HG02884 (cell line): Measurements from ENCODE around the gene BCL7B.
"Not testable (repeated sequence)": the region's sequence is repeated elsewhere in the genome, so short reads cannot be mapped to it uniquely, and the experiment has no call there.

Experiments used
- ATAC-seq: cut with Tn5 transposase; IDR thresholded peaks from one replicate; pipeline ENCODE4 v1.9.1; 2021; ENCODE audit warnings: mild to moderate bottlenecking, moderate library complexity; ENCODE audit not compliant: unreplicated experiment

BCL7B gene

DNA sequence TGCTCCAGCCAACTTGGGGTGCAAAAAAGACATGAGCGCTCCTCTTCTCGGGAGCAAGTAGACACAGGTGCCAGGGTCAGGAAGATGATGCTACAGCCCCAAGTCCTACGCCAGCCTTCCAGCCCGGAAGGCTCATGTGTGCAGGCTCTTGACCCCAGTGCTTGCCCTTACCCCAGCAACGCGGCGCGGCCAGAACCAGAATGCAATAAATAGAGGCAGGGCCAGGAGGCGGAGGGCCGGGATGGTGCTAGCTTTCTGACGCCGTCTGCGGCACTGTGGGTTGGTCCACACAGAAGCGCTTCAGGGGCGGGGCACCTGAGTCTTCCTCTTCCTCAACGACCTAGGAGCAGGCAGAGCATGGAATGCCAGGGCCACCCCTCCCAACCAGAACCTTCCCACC is 20.4 kb downstream of the BCL7B start:
- ATAC-seq, result no peak

DNA sequence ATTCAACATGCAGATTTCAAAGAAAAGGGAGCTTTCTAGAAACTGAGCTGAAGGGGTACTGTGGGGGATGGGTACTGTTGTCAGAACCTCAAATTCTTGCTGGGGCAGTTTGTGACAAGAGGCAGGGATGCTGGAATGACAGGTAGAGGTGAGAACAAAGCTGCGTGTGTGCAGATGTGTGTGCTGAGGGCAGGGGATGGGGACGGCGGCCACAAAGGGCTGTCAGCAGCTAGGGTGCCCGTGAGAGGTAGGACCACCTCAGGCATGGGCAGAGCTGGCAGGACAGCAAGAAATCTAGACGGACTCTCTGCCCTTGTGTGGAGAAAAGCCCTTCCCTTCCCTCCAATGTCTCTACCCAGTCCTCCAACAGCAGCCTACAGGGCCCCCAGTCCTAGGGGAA is 21.0 kb downstream of the BCL7B start:
- ATAC-seq, result no peak

DNA sequence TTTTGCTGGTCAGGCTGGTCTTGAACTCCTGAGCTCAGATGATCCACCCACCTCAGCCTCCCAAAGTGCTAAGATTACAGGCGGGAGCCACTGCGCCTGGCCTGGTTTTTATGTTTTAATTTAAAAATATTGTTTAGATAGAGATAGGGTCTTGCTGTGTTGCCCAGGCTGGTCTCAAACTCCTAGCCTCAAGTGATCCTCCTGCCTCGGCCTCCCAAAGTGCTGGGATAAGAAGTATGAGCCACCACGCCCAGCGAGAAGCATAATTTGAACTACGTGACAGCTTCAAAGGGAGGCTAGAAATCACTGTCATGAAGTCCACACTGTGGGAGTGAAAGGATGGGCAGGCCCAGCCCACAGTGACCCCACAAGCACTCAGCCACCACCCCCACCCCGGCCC is 21.6 kb downstream of the BCL7B start:
- not testable (repeated sequence) for ATAC-seq

DNA sequence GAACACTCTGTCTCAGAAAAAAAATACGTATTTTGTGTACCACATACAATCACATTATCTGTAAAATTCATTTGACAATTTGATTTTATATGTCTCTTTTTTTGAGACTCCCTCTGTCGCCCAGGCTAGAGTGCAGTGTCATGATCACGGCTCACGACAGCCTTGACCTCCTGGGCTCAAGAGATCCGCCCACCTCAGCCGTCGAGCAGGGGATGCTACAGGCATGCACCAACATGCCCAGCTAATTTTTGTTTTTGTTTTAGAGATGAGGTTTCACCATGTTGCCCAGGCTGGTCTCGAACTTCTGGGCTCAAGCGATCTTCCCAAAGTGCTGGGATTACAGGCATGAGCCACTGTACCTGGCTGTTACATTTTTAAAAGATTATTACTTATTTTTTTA is 23.7 kb downstream of the BCL7B start:
- ATAC-seq, result no peak

DNA sequence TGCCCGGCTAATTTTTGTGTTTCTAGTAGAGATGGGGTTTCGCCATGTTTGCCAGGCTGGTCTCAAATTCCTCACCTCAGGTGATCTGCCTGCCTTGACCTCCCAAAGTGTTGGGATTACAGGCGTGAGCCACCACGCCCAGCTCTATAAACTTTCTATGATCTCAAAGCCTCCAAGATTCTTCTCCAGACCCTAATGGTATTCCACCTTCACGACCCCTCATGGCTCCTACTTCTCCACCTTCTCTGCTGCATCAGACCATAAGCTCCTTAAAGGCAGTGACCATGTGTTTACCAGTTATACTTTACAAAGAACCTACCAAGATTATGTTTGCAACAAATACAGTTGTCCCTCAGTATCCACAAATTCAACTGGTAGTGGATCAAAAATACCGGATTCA is 25.3 kb downstream of the BCL7B start:
- ATAC-seq, result no peak

DNA sequence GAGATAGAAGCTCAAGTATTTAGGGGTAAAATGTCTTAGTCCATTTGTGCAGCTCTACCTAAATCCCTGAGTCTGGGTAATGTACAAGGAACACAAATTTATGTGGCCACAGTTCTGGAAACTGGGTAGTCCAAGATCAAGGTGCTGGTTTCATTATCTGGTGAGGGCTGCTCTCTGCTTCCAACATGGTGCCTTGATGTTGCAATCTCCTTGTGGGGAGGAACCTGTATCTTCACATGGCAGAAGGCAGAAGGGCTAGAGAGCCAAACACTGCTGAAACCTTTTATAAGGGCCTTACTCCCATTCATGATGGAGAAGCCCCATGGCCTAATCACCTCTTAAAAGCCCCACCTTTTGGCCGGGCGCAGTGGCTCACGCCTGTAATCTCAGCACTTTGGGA is 26.7 kb downstream of the BCL7B start:
- ATAC-seq, result no peak

DNA sequence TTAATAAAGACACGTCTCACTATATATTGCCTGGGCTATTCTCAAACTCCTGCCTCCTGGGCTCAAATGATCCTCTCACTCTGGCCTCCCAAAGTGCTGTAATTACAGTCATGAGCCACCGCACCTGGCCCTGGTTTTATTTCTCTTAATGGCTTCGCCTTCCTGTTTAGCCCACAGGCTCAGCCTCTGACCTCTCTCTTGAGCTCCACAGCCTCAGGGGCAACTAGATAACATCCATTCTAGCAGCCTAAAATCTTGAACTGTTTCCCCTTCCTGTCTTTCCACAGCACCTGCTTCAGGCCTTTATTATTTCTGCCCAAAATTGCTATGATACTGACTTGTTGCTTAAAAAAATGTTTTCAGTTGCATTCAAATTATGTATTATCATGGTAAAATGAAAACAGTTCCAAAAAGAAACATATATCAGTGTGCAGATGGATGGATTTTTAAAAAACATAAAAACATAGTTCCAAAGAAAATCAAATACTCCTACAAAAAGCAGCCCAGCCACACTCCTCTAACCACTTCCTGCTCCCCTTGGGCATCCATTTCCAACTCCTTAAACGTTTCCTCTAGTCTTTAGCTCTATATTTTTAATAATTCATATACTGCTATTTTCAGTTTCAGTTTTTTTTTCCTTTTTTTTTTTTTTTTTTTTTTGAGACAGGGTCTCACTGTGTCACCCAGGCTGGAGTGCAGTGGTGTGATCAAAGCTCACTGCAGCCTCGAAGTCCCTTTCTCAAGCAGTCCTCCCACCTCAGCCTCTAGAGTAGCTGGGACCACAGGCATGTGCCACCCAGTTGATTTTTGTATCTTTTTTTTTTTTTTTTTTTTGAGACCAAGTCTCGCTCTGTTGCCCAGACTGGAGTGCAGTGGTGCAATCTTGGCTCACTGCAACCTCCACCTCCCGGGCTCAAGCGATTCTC is 30.3 kb downstream of the BCL7B start:
- no peak for ATAC-seq

DNA sequence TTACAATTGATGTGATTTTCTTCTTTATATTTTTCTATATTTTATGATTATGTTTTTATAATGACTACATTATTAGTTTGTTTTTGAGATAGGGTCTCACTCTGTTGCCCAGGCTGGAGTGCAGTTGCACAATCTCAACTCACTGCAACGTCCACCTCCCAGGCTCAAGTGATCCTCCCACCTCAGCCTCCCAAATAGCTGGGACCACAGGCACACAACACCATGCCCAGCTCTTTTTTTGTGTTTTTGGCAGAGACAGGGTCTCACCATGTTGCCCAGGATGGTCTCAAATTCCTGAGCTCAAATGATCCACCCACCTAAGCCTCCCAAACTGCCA is 31.4 kb downstream of the BCL7B start:
- not testable (repeated sequence) for ATAC-seq

DNA sequence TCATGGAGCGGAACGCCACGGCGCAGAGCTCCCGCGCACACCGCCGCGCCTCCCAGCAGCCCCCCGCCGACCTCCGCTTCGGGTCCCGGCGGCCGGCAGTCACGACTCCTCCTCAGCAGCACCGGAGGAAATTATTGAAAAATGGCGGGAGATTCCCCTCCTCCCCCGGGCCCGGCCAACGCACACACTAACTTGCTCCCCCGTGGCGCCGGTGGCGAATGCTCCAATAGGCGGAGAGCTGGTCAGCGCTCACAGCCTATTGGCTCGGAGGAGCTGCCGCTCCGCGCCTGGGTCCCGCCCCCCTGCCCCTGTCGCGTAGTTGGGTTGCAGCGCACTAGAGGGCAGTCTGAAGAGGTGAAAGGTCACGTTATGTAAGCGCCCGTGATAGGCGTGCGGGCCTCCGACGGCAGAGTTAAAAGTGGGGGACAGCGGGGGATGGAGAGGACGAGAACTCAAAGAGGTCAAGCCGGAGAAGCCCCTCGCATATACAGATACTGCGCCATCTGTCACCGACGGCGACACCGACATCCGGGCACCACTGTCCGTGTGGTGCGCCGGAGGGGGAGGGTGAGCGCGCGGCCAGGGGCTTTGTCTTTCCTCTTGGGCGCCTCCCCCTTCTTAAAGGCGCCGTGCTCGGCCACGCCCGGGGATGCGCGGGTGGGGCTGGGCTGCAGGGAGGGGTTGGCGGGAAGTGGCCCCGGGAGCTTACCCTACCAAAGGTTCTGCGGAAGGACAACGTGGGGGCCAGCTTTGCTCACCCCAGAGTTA is 35.2 kb downstream of the BCL7B start, which contains the start of gene BAZ1B:
Gene BAZ1B, minus strand, starts transcription at position 189 of the 768 bp plus-strand sequence. CDS start 360 bp downstream, outside the sequence.
- ATAC-seq, result peak; percentile 80

DNA sequence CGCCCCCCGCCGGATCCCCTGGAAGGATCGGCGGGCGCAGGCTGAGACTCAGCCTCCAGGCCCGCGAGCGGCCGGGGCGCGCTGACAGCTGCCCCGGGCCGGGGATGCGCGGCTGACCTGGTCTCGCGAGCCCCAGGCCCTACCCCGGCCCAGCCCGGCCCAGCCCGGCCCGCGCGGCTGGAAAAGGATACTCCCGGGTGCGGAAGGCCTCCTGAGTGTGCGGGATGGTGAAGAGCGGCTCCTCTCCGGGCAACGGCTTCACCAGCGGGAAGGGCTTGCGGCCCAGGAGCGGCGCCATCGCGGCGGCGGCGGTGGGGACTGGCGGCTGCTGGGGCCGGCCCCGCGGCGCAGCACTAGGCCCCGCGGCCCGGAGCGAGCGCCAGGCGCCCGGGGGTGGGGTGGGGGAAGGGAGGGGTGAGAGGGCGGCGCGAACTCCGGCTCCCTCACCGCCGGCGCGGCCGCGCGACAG is 35.8 kb downstream of the BCL7B start:
- peak; percentile 32 for ATAC-seq

DNA sequence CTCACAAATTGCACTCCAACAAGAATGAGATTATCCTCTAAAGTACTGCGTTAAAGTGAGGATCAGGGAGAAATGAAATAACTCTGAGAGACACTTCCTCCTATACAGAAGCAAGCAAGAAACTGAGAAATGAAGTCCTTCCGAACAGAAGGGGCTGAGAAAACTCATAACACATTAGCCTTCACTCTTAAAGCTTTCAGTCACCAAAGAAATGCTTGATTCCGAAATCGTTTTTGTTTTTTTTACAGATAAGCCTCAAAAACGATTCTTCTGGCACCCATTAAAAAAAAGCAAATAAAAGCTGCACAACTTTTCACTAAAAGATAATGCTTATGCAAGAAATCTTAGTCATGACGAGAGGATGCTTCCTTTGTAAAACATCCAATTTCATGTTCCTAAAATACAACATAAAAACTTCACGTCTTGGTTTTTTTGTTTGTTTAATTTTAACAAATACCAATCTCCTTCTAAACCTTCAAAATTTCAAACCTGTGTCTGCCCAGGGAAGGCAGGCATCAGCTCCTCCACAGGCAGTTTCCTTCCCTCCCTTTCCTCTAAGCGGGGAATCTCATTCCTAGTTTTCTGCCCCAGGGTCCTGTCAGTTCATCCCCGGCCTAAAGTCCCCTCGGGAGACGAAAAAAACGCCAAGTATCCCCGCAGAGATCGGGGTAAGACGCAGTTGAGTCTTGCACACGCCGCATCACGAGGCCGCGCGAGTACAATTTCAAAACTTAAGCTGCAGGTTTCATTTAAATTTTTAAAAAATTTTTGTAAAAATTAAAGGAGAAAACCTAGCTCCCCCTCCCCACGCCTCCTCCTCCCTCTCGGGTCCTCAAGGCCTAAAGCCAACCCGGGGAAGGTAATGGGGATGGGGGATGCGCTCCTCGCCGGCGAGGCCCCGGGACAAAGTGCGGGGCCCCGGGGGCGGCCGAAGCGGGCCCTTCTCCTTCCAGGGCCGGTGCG is 36.5 kb downstream of the BCL7B start:
- ATAC-seq, result no peak

DNA sequence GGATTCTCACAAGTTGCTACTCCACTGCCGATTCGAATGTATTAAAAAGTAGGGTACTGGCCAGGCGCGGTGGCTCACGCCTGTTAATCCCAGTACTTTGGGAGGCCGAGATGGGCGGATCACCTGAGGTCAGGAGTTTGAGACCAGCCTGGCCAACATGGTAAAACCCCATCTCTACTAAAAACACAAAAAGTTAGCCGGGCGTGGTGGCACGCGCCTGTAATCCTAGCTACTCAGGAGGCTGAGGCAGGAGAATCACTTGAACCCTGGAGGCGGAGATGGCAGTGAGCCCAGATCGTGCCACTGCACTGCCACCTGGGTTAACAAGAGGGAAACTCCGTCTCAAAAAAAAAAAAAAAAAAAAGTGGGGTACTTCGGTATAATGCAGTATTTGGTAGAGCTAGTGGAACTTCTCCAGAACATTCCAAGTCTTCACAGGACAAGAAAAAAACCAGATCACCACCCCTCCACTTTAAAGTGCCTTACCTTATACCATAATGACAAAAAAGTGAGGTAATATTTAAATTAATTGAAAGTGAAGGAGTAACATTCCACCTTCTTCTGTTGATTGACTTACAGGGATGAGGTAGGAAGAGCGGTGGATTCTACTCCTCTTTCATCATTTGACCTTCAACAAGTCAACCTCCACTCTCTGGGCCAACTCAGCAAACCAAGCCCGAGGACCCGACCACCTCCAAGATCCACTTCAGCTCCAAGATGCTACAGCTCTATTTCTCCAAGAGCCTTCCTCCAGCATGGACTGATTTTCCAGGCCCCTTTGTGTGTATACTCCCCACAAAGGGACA is 37.4 kb downstream of the BCL7B start:
- no peak for ATAC-seq

DNA sequence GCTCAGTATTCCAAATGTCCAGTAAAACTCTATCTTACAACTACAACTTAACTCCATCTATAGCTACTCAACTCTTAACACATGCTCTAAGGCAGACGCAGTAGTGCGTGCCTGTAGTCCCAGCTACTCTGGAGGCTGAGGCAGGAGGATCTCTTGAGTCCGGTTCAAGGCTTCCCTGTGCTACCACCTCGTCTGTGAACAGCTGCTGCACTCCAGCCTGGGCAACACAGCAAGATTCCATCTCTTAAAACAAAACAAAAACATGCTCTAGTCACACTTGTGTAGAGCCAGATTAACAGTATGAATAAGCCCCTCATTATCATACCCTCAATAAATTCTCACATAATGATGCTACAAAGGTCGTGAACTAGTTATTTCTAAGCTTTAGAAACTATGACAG is 39.0 kb downstream of the BCL7B start:
- no peak for ATAC-seq

DNA sequence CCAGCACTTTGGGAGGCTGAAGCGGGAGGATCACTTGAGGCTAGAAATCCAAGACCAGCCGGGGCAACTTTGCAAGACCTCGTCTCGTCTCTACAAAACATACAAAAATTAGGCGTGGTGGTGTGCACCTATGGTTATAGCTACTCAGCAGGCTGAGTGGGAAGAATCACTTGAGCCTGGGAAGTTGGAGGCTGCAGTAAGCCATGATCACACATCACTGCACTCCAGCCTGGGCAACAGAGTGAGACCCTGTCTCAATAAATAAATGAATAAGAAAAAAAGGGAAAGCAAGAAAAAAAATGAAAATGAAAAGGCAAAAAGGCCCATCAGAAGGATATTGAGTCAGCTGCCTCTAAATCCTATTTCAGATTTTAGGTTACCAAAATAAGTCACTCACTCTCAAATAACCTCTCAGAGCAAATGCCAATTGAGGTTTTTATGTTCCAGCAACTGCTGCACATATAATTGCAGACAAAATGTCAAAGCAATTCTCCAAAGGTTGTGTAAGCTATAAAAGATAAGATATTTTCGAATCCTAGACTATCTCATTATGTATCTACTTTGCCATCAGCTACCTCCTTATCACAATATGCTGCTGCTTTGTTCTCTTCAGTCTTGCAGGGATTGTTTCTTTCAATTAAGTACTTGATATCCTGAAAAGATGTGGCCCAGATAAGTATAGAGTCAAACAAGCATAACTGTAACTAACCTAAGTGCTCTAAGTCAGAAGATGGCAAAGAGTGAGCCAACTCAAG is 40.1 kb downstream of the BCL7B start:
- no peak for ATAC-seq

DNA sequence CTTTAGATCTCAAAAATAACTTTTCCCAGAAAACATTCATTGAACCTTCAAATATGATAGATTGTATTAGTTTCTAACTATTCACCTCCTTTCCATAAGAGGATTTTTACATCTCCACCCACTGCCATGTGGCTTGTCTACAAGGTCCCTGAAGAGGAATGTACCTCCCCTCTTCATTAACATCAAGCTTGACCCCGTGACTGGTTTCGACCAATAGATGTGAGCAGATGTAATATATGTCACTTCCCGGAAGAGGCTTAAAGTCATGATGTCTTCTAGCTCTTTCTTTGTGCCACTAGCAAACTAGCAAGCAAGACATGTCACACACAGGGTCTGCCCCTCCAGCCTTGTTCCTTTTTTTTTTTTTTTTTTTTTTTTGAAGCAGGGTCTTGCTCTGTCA is 42.3 kb downstream of the BCL7B start:
- ATAC-seq, result no peak

DNA sequence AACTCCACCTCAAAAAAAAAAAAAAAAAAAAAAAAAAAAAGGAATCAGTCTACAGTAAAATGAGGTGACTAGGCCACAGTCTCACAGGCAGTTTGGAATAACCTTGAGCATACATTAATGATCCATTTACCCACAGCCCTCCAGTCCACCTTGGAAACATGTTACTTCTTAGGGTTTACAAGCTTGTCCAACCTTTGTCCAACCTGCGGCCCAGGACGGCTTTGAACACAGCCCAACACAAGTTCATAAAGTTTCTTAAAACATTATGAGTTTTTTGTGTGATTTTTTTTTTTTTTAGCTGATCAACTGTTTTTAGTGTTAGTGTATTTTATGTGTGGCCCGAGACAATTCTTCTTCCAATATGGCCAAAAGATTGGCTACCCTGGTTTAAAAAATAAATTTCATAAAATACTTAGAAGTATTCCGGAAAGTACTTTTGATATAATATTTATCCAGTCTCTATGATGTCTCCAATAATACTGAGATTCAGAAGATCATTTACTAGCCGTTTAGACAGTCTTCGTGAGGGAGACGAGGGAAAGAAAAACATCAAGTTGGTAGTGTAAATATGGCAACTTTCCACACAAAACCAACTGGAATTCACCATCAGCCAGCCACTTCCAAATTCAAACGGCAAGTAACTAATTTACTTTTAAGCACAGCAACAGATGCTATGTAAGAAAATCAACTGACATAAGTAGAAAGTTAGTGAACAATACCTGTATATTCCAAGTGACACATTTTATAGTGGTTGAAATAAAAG is 45.3 kb downstream of the BCL7B start:
- ATAC-seq, result no peak

DNA sequence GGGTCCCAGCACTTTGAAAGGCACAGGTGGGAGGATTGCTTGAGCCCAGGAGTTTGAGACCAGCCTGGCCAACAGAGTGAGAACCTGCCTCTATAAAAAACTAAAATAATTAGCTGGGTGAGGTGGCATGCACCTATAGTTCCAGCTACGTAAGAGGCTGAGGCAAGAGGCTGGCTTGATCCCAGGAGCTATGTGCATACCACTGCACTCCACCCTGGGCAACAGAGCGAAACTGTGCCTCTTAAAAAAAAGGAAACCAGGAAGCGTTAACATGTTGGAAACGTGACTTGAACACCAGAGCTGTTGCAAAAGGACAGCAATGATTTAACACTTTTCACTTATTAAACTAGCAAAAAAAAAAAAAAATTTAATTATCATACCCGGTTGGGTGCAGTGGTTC is 48.0 kb downstream of the BCL7B start:
- ATAC-seq, result no peak

DNA sequence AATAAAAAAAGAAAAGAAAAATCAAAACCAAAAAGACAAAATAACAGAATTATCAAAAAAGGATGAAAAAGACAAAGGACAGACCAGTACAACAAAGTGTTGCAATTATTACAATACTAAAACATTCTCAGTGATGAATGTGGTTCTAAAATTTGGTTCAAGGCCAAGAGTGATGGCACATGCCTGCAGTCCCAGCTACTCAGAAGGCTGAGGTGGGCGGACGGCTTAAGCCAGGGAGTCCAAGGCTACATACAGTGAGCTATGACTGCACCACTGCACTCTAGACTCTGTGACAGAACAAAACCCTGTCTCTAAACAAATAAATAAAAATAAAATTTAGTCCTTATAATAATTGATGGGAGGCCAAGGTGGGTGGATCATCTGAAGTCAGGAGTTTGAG is 49.9 kb downstream of the BCL7B start:
- no peak for ATAC-seq

DNA sequence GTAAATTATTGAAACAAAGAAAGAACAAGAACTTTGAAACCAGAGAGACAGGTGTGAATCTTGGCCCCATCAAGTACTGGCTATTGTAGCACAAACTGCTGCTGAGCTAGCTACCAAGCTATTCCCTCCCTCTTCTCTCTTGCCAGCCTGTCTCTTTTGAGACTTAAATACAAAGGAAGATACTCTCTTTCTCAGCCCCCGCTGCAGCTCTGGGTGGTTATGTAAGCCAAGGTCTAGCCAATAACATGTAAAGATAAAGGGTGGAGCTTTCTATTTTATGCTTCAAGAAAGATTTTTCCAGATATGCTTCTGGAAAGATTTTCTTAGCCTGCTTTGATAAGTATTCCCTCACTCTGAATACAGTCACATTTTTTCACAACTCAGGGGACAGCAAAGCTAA is 52.6 kb downstream of the BCL7B start:
- no peak for ATAC-seq
